ENCODE results near the gene SDR42E2.

DNA sequence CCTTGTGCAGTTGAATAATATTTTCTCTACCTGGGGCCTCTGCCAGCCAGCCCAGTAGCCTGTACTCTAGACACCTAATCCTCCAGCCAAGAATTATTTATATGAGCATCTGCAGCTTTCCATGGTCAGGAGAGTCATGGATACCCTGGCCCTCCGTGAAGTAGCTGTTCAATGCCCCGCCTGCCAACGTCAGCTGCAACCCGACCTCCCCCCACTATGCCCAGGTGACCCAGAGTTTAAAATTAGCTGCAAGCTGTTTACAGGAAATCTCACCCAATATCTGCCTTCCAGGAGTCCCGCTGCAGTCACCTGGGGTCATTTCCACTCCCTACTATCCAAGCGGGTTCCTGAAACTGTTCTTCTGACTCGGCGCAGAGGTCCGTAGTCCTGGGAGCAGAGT is 12.3 kb downstream of the SDR42E2 start:
- TF ChIP-seq POLR2A (IDR thresholded peaks at IDR 0.05; ENCODE audit: low read depth, low read length) (no peak), POLR2AphosphoS5 (IDR thresholded peaks at IDR 0.05; ENCODE audit: low read depth, low read length) (no peak), POU2F2 (IDR thresholded peaks at IDR 0.05; ENCODE audit: low read depth, low read length) (no peak)
